K562 (cell line): ENCODE data around the gene RAB24. TPM values are rescaled to one million over a fixed set of nuclear protein-coding genes. Genes with fewer than 3 reads are reported as not detected.
A peak's percentile ranks its signal among the peaks of the same experiment; 100 is the strongest.

Experiments
- C11orf30 ChIP-seq: fragments of 450-650 bp; IDR thresholded peaks from 2 replicates; pipeline ENCODE4 v1.6.1; 2016; ENCODE audit warnings: low read depth, mild to moderate bottlenecking
- CBFB ChIP-seq: sonication (generic); formaldehyde crosslinking; IDR thresholded peaks from 2 replicates; pipeline ENCODE4 v1.4.0; 2020; ENCODE audit warnings: mild to moderate bottlenecking, missing genetic modification reagents
- CBX8 ChIP-seq: fragments of 200-600 bp; sonication (generic); IDR thresholded peaks from 2 replicates; pipeline ENCODE4 v1.6.1; 2012; ENCODE audit warnings: borderline replicate concordance, mixed run types, low read depth, mild to moderate bottlenecking, moderate library complexity, mixed read lengths, low read length, control low read depth, inconsistent platforms; ENCODE audit not compliant: poor library complexity, severe bottlenecking; ENCODE audit errors: extremely low read depth
- ERF ChIP-seq: fragments of 450-650 bp; formaldehyde crosslinking; IDR thresholded peaks from 2 replicates; pipeline ENCODE4 v1.4.0; 2020; ENCODE audit warnings: mild to moderate bottlenecking, mixed read lengths
- FOXJ3 ChIP-seq: sonication (generic); formaldehyde crosslinking; IDR thresholded peaks from 2 replicates; pipeline ENCODE4 v1.4.0; 2020; ENCODE audit warnings: mild to moderate bottlenecking, missing genetic modification reagents
- GTF2A2 ChIP-seq: IDR thresholded peaks from 2 replicates; pipeline ENCODE4 v1.6.1; 2016; ENCODE audit warnings: mild to moderate bottlenecking, missing genetic modification characterization, missing compliant biosample characterization
- HNRNPUL1 ChIP-seq: fragments of 200-400 bp; formaldehyde crosslinking; IDR thresholded peaks from 2 replicates; pipeline ENCODE4 v1.6.1; 2017; ENCODE audit warnings: low read length
- JUND ChIP-seq, 2 experiments: IDR thresholded peaks; 2 replicates in 1 of 2; 3 replicates in 1 of 2; pipeline ENCODE4 v1.6.1; 2011; ENCODE audit warnings: borderline replicate concordance in 2 of 2, low read depth in 2 of 2, low read length in 2 of 2, improper control_type of control experiment in 1 of 2, missing biosample characterization in 1 of 2, missing genetic modification characterization in 1 of 2, missing genetic modification reagents in 1 of 2
- LARP7 ChIP-seq: fragments of 450-650 bp; IDR thresholded peaks from 2 replicates; pipeline ENCODE4 v1.6.1; 2016
- MIER1 ChIP-seq: fragments of 450-650 bp; IDR thresholded peaks from 2 replicates; pipeline ENCODE4 v1.6.1; 2016; ENCODE audit warnings: antibody characterized with exemption, mild to moderate bottlenecking, low read depth
- RFX7 ChIP-seq: fragments of 250-450 bp; sonication (Bioruptor Pico); IDR thresholded peaks from 2 replicates; pipeline ENCODE4 v1.5.1; 2021; ENCODE audit warnings: mild to moderate bottlenecking
- SRF ChIP-seq, 2 experiments: fragments of 250-450, 450-650 bp in 1 of 2; sonication (Bioruptor Pico) in 1 of 2; sonication (generic) in 1 of 2; formaldehyde crosslinking; IDR thresholded peaks; 2 replicates each; pipeline versions ENCODE4 v1.5.0 to v1.5.1; 2020 to 2022; ENCODE audit warnings: mild to moderate bottlenecking in 1 of 2, missing genetic modification reagents in 1 of 2
- SRSF3 ChIP-seq: fragments of 200-400 bp; formaldehyde crosslinking; IDR thresholded peaks from 2 replicates; pipeline ENCODE4 v1.6.1; 2016; ENCODE audit warnings: mild to moderate bottlenecking, low read length, moderate library complexity; ENCODE audit not compliant: insufficient read depth
- ZNF766 ChIP-seq: fragments of 200-800 bp; sonication (Bioruptor generic); conservative IDR thresholded peaks from 2 replicates; pipeline ENCODE4 v1.6.1; 2016; ENCODE audit warnings: missing genetic modification characterization, missing compliant biosample characterization
- ZNF77 ChIP-seq: fragments of 250-450 bp; sonication (Bioruptor Pico); IDR thresholded peaks from 2 replicates; pipeline ENCODE4 v1.5.0; 2020
- polyA plus RNA-seq, 8 experiments: library from polyadenylated mRNA; depleted of rRNA in 4 of 8; stranded (reverse) in 5 of 8; unstranded in 3 of 8; fragments of >200 nt; fragmentation: Nextera tagmentation in 2 of 8; fragmentation: Illumina TruSeq in 1 of 8; extraction: Ambion mirVana in 2 of 8; extraction: Trizol in 1 of 8; gene quantifications; 2 replicates each; pipeline versions ENCODE4 v1.2.1 to v1.2.3, GENCODE V29; 2011 to 2014; ENCODE audit warnings: inconsistent platforms in 1 of 8, missing spikeins in 1 of 8
- total RNA-seq, 7 experiments: library from RNA; depleted of rRNA in 6 of 7; stranded (reverse); fragments of >200 nt in 6 of 7; fragmentation: Illumina TruSeq in 2 of 7; extraction: Trizol in 2 of 7; gene quantifications; 2 replicates each; pipeline versions ENCODE4 v1.2.1 to v1.2.3, GENCODE V29; 2011 to 2021; ENCODE audit warnings: low replicate concordance in 1 of 7
- TF ChIP-seq, protein P1 (sequence below): sonication (generic); formaldehyde crosslinking; IDR thresholded peaks from 2 replicates; pipeline ENCODE4 v1.8.0; 2022; ENCODE audit warnings: mild to moderate bottlenecking, missing genetic modification reagents
- TF ChIP-seq, protein P2 (sequence below), 2 experiments: fragments of 450-650 bp in 1 of 2; IDR thresholded peaks; 2 replicates each; pipeline ENCODE4 v1.6.1; 2011 to 2017; ENCODE audit warnings: low read depth in 2 of 2, antibody characterized with exemption in 1 of 2, borderline replicate concordance in 1 of 2, low read length in 1 of 2, mild to moderate bottlenecking in 1 of 2, mixed read lengths in 1 of 2; ENCODE audit not compliant: control insufficient read depth in 1 of 2
- TF ChIP-seq, protein P3 (sequence below): IDR thresholded peaks from 3 replicates; pipeline ENCODE4 v1.6.1; 2011; ENCODE audit warnings: borderline replicate concordance, mild to moderate bottlenecking, moderate library complexity; ENCODE audit not compliant: insufficient read length; ENCODE audit errors: extremely low read depth

The RAB24 gene
- total and polyA plus RNA-seq, 9 of the 15 experiments (the other 6 are each of a cell fraction or from before 2014, with no cell fraction given) = 13.9 to 107 (median 34.8) TPM

GRCh38 chr5:177351392-177352329 is 48.1 kb upstream of the RAB24 start, which contains the start of gene LMAN2 (continued):
- TF ChIP-seq, protein P1, sequence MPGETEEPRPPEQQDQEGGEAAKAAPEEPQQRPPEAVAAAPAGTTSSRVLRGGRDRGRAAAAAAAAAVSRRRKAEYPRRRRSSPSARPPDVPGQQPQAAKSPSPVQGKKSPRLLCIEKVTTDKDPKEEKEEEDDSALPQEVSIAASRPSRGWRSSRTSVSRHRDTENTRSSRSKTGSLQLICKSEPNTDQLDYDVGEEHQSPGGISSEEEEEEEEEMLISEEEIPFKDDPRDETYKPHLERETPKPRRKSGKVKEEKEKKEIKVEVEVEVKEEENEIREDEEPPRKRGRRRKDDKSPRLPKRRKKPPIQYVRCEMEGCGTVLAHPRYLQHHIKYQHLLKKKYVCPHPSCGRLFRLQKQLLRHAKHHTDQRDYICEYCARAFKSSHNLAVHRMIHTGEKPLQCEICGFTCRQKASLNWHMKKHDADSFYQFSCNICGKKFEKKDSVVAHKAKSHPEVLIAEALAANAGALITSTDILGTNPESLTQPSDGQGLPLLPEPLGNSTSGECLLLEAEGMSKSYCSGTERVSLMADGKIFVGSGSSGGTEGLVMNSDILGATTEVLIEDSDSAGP (CRISPR knock-in tag) = no peak
- TF ChIP-seq ZNF766 (CRISPR knock-in tag) (no peak; the same call in 1 of the 2 replicates), GTF2A2 (tag) (no peak), JUND (IDR thresholded peaks at IDR 0.05; ENCODE audit: borderline replicate concordance, low read depth, low read length) (peak; percentile 48), JUND (tag; IDR thresholded peaks at IDR 0.05; ENCODE audit: borderline replicate concordance, low read depth, low read length) (peak; percentile 20; the same call in 1 of the 3 replicates), ZNF77 (CRISPR knock-in tag) (no peak), RFX7 (CRISPR knock-in tag) (no peak), SRF (CRISPR knock-in tag; IDR thresholded peaks at IDR 0.05) (0 out of 4 replicates have a peak, but pooled peaks of 1 of the 2 experiments have one; percentile 26), LARP7 (no peak; the same call in 1 of the 2 replicates), SRSF3 (no peak), CBFB (CRISPR knock-in tag) (no peak), C11orf30 (peak; percentile 100), MIER1 (peak; percentile 33; the same call in 1 of the 2 replicates), ERF (CRISPR knock-in tag) (no peak), FOXJ3 (CRISPR knock-in tag) (no peak), CBX8 (no peak), HNRNPUL1 (no peak)
- TF ChIP-seq, protein P2, sequence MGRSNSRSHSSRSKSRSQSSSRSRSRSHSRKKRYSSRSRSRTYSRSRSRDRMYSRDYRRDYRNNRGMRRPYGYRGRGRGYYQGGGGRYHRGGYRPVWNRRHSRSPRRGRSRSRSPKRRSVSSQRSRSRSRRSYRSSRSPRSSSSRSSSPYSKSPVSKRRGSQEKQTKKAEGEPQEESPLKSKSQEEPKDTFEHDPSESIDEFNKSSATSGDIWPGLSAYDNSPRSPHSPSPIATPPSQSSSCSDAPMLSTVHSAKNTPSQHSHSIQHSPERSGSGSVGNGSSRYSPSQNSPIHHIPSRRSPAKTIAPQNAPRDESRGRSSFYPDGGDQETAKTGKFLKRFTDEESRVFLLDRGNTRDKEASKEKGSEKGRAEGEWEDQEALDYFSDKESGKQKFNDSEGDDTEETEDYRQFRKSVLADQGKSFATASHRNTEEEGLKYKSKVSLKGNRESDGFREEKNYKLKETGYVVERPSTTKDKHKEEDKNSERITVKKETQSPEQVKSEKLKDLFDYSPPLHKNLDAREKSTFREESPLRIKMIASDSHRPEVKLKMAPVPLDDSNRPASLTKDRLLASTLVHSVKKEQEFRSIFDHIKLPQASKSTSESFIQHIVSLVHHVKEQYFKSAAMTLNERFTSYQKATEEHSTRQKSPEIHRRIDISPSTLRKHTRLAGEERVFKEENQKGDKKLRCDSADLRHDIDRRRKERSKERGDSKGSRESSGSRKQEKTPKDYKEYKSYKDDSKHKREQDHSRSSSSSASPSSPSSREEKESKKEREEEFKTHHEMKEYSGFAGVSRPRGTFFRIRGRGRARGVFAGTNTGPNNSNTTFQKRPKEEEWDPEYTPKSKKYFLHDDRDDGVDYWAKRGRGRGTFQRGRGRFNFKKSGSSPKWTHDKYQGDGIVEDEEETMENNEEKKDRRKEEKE (IDR thresholded peaks at IDR 0.05; ENCODE audit: borderline replicate concordance in 1 of 2, control insufficient read depth in 1 of 2, low read depth in 2 of 2, low read length in 1 of 2) = peak in 1 of 2 experiments; percentile 96; a peak in 2 of 4 replicates
- TF ChIP-seq, protein P3, sequence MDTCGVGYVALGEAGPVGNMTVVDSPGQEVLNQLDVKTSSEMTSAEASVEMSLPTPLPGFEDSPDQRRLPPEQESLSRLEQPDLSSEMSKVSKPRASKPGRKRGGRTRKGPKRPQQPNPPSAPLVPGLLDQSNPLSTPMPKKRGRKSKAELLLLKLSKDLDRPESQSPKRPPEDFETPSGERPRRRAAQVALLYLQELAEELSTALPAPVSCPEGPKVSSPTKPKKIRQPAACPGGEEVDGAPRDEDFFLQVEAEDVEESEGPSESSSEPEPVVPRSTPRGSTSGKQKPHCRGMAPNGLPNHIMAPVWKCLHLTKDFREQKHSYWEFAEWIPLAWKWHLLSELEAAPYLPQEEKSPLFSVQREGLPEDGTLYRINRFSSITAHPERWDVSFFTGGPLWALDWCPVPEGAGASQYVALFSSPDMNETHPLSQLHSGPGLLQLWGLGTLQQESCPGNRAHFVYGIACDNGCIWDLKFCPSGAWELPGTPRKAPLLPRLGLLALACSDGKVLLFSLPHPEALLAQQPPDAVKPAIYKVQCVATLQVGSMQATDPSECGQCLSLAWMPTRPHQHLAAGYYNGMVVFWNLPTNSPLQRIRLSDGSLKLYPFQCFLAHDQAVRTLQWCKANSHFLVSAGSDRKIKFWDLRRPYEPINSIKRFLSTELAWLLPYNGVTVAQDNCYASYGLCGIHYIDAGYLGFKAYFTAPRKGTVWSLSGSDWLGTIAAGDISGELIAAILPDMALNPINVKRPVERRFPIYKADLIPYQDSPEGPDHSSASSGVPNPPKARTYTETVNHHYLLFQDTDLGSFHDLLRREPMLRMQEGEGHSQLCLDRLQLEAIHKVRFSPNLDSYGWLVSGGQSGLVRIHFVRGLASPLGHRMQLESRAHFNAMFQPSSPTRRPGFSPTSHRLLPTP = no peak
